ENCODE data around the gene DYNC1LI2. TPM values are rescaled to one million over a fixed set of nuclear protein-coding genes. Genes with fewer than 3 reads are reported as not detected.

Gene DYNC1LI2
- total and polyA plus RNA-seq, 9 of the 15 experiments (the other 6 are each of a cell fraction or from before 2014, with no cell fraction given), result 5.1 to 48.9 (median 38.2) TPM

DNA sequence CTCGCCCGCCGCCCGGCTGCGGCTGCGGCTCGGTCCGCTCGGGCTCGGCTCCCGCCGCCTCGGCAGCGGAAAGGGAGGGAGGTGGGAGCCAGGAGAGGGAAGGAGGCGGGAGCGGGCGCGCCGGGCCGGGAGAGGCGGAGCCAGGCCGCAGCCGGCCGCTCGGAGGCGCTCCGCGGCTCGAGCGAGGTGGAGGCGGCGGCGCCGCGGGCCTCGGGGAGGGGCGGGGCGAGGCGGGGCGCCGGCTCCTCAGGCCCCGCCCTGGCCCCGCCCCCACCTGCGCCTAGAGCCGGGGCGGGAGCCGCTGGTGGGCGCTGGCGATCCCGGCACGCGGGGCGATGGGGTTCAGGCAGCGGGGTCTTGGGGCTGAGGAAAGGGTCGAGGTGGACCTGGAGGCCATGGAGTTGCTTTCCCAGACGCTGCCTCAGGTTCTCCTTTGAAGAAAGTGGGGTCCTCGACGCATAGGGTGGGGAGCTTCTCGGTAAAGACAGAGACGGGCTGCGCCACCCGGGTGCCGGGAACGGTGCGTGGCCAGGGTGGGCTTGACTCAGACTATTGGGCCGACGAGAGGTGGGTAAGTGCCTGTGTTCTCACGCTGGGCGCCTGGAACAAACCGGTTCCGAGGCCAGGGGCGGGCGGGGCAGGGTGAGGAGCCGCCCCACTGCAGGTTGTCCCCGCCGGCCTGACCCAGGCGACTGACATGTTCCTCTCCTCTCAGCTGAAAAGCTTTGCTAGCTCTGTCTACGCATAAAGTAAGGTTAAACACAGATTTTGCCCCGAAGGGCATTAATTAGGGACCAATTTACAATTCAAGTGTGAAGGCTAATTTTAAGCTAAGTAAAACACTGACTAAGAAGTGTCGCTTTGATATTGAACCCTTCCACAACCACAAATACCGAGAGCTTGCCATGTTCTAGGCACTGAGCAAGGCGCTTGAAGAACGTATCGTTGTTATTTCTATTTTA is 54.5 kb downstream of the DYNC1LI2 start, which contains the start of gene CMTM4 (continued):
- TF ChIP-seq, protein P1, sequence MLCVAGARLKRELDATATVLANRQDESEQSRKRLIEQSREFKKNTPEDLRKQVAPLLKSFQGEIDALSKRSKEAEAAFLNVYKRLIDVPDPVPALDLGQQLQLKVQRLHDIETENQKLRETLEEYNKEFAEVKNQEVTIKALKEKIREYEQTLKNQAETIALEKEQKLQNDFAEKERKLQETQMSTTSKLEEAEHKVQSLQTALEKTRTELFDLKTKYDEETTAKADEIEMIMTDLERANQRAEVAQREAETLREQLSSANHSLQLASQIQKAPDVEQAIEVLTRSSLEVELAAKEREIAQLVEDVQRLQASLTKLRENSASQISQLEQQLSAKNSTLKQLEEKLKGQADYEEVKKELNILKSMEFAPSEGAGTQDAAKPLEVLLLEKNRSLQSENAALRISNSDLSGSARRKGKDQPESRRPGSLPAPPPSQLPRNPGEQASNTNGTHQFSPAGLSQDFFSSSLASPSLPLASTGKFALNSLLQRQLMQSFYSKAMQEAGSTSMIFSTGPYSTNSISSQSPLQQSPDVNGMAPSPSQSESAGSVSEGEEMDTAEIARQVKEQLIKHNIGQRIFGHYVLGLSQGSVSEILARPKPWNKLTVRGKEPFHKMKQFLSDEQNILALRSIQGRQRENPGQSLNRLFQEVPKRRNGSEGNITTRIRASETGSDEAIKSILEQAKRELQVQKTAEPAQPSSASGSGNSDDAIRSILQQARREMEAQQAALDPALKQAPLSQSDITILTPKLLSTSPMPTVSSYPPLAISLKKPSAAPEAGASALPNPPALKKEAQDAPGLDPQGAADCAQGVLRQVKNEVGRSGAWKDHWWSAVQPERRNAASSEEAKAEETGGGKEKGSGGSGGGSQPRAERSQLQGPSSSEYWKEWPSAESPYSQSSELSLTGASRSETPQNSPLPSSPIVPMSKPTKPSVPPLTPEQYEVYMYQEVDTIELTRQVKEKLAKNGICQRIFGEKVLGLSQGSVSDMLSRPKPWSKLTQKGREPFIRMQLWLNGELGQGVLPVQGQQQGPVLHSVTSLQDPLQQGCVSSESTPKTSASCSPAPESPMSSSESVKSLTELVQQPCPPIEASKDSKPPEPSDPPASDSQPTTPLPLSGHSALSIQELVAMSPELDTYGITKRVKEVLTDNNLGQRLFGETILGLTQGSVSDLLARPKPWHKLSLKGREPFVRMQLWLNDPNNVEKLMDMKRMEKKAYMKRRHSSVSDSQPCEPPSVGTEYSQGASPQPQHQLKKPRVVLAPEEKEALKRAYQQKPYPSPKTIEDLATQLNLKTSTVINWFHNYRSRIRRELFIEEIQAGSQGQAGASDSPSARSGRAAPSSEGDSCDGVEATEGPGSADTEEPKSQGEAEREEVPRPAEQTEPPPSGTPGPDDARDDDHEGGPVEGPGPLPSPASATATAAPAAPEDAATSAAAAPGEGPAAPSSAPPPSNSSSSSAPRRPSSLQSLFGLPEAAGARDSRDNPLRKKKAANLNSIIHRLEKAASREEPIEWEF (CRISPR knock-in tag; IDR thresholded peaks at IDR 0.05), result no peak
- TF ChIP-seq ARID1B (IDR thresholded peaks at IDR 0.05), result 0 out of 2 replicates have a peak, but pooled peaks have one; percentile 12
- TF ChIP-seq SMARCA5 (IDR thresholded peaks at IDR 0.05), result no peak
- TF ChIP-seq, protein P2, sequence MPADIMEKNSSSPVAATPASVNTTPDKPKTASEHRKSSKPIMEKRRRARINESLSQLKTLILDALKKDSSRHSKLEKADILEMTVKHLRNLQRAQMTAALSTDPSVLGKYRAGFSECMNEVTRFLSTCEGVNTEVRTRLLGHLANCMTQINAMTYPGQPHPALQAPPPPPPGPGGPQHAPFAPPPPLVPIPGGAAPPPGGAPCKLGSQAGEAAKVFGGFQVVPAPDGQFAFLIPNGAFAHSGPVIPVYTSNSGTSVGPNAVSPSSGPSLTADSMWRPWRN (IDR thresholded peaks at IDR 0.05; ENCODE audit: low read depth), result no peak
- no peak for TF ChIP-seq SNIP1 (IDR thresholded peaks at IDR 0.05; ENCODE audit: low read depth)
- no peak for TF ChIP-seq ZNF274 (IDR thresholded peaks at IDR 0.05; ENCODE audit: borderline replicate concordance, low read depth, low read length)
- no peak for TF ChIP-seq ARID2 (IDR thresholded peaks at IDR 0.05)
- TF ChIP-seq CBX8 (IDR thresholded peaks at IDR 0.05; ENCODE audit: borderline replicate concordance, extremely low read depth, low read depth, low read length, poor library complexity, severe bottlenecking), result no peak
- no peak for TF ChIP-seq FOXK2 (conservative IDR thresholded peaks at IDR 0.05 in 1 of 2, IDR thresholded peaks at IDR 0.05 in 1 of 2; ENCODE audit: low read depth in 2 of 2)
- no peak for TF ChIP-seq ZFP1 (CRISPR knock-in tag; IDR thresholded peaks at IDR 0.05)
- peak in 1 of 2 experiments; percentile 90; a peak in 2 of 4 replicates for TF ChIP-seq ZNF639 (CRISPR knock-in tag; conservative IDR thresholded peaks at IDR 0.05 in 1 of 2, IDR thresholded peaks at IDR 0.05 in 1 of 2)
- TF ChIP-seq ZNF239 (CRISPR knock-in tag; IDR thresholded peaks at IDR 0.05), result no peak
- no peak for TF ChIP-seq ZNF311 (CRISPR knock-in tag; IDR thresholded peaks at IDR 0.05)

Data from K562 (cell line).